ENCODE measurements around the gene RAB17. TPM values are rescaled to one million over a fixed set of nuclear protein-coding genes. Genes with fewer than 3 reads are reported as not detected.

RAB17 gene
- total and polyA plus RNA-seq, 2 of the 8 experiments (the other 6 are each of a cell fraction or from before 2014, with no cell fraction given): 42.6 to 83.4 TPM

DNA sequence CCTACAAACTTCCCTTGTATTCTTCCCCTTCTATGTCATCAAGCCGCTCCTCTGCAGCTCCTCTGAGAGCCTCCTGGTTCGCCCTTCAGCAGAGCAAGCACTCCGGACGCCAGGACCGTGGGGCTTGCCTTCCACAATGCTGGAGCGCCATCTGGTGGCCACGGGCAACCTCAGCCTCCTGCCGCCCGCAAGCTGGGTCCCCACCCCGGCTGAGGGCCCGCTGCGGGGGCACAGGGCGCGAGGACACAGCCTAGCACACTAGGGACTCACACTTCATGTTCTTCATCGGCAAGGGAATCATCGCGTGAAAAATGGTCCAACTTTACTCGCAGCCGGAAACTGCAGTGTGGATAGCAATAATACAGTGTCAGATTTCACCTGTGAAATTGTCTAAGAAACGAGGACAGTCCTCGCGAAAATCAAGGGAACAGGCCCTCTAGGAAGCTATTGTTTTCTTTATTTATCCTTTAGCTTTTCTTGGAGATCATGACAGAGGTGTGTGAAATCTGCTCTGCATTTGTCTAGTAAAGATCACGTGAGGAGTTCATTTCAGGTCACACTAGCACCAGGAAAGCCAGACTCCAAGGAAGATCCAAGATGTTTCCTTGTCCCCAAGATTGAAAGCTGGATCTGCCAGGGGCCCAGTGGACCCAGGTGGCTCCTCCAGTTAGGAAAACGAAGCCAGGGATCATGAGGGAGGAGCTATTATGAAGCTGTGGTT lies 18.4 kb downstream of the RAB17 start:
- no peak overlapping the region for H3K18ac ChIP-seq (ENCODE audit: extremely low read depth, low read length)
- H3K4me3 ChIP-seq (ENCODE audit: extremely low read depth in 1 of 4, insufficient read depth in 2 of 4, low read depth in 3 of 4, low read length in 4 of 4): no peak overlapping the region
- no peaks in the 10 kb centered on the region for H3K79me1 ChIP-seq (ENCODE audit: low read depth, low read length)
- no peak overlapping the region for H3K4ac ChIP-seq (replicated peaks; ENCODE audit: insufficient read length, low read depth, low read length)
- POLR2A ChIA-PET (ENCODE audit: partially characterized antibody): interaction anchor here (0.6 to 4.1 kb wide), 12 partner anchors 11 to 160 kb away, joined by 3 to 27 read pairs (median 4); partner anchors contain the start of gene RAB17
- no peak overlapping the region for H2BK120ac ChIP-seq (replicated peaks; ENCODE audit: low read depth, low read length)
- no peak overlapping the region for H3K9ac ChIP-seq (replicated peaks in 1 of 4; ENCODE audit: extremely low read depth in 1 of 4, low read depth in 3 of 4, low read length in 3 of 4)
- peaks cover 0 to 3% (median 1%) of the 10 kb centered on the region in 4 experiments; a peak in 1 of 8 replicates for H3K36me3 ChIP-seq (ENCODE audit: control insufficient read depth in 2 of 4, insufficient read depth in 4 of 4, low read length in 3 of 4)
- H4K5ac ChIP-seq (ENCODE audit: insufficient read length, low read depth, low read length): no peak overlapping the region
- no peak overlapping the region for H3K27ac ChIP-seq (ENCODE audit: low read depth, low read length)
- peak overlapping the region; percentile 15 for H4K91ac ChIP-seq (replicated peaks; ENCODE audit: insufficient read length, low read length)
- no peaks in the 10 kb centered on the region for H3K23me2 ChIP-seq (ENCODE audit: low read depth, low read length)
- no peaks in the 10 kb centered on the region for H3K27me3 ChIP-seq (replicated peaks in 1 of 4; ENCODE audit: control insufficient read depth in 3 of 4, extremely low read depth in 1 of 4, insufficient read depth in 3 of 4, low read length in 3 of 4)
- 0 out of 2 replicates have a peak overlapping the region, but pooled peaks have one; percentile 26 for H2AK5ac ChIP-seq (ENCODE audit: low read depth, low read length)
- no peak overlapping the region for H2BK5ac ChIP-seq (ENCODE audit: low read depth, low read length)
- peaks cover 0 to 8% (median 4%) of the 10 kb centered on the region in 4 experiments; a peak in 3 of 7 replicates for H3K4me1 ChIP-seq (replicated peaks in 1 of 4; ENCODE audit: control insufficient read depth in 3 of 4, insufficient read depth in 4 of 4, low read length in 3 of 4)
- no peak overlapping the region for H2BK20ac ChIP-seq (ENCODE audit: low read length)
- CTCF ChIA-PET (ENCODE audit: partially characterized antibody): interaction anchor here (0.6 to 8.1 kb wide), 79 partner anchors 8 to 536 kb away, joined by 3 to 107 read pairs (median 5); partner anchors contain the start of genes COL6A3 and RAB17
- DNase-seq (ENCODE audit: low read depth in 1 of 2, low spot score in 2 of 2) (peak; percentile 83 to 98), FAIRE-seq (peak; percentile 63)
- H2BK12ac ChIP-seq (ENCODE audit: low read depth, low read length): no peak overlapping the region
- peak overlapping the region; percentile 82; the same call in 1 of the 2 replicates for H2BK15ac ChIP-seq (ENCODE audit: low read length)
- H4K20me1 ChIP-seq (replicated peaks in 1 of 2; ENCODE audit: control insufficient read depth in 1 of 2, insufficient read depth in 2 of 2, low read length in 2 of 2): no peaks in the 10 kb centered on the region
- no peaks in the 10 kb centered on the region for H3K79me2 ChIP-seq (ENCODE audit: control insufficient read depth in 1 of 2, insufficient read depth in 2 of 2, low read length in 2 of 2)
- no peak overlapping the region for H4K8ac ChIP-seq (ENCODE audit: extremely low read depth, insufficient read depth, low read length)
- 36% methylated on average over 24 of the region's 24 CpGs; no CpG with 5 or more reads in 1 of the 2 experiments for WGBS, 2 experiments (ENCODE audit: extremely low coverage in 1 of 2, insufficient coverage in 1 of 2, insufficient read length in 1 of 2, insufficient replicate concordance in 2 of 2, low coverage in 1 of 2, low lambda C conversion rate in 2 of 2, missing lambda C conversion rate in 1 of 2)
- H2AFZ ChIP-seq (ENCODE audit: low read length): peak overlapping the region; percentile 71; the same call in 1 of the 2 replicates
- H3K56ac ChIP-seq (replicated peaks; ENCODE audit: insufficient read length, low read depth, low read length): no peak overlapping the region
- H3K4me2 ChIP-seq (ENCODE audit: insufficient read depth in 1 of 2, low read depth in 2 of 2, low read length in 2 of 2): 0 out of 4 replicates have a peak overlapping the region, but pooled peaks of 1 of the 2 experiments have one; percentile 7
- no peak overlapping the region for H3K14ac ChIP-seq (ENCODE audit: insufficient read length)
- H3K9me3 ChIP-seq (ENCODE audit: insufficient read depth in 2 of 2, low read depth in 1 of 2, low read length in 1 of 2): no peaks in the 10 kb centered on the region
- no peak overlapping the region for H3K23ac ChIP-seq (ENCODE audit: insufficient read length)
- 0 out of 3 replicates have a peak, but pooled peaks of 1 of the 2 experiments have one; percentile 14 for TF ChIP-seq EP300 (IDR thresholded peaks at IDR 0.05; ENCODE audit: borderline replicate concordance in 1 of 2, low read depth in 2 of 2, low read length in 2 of 2)
- TF ChIP-seq, protein P1, sequence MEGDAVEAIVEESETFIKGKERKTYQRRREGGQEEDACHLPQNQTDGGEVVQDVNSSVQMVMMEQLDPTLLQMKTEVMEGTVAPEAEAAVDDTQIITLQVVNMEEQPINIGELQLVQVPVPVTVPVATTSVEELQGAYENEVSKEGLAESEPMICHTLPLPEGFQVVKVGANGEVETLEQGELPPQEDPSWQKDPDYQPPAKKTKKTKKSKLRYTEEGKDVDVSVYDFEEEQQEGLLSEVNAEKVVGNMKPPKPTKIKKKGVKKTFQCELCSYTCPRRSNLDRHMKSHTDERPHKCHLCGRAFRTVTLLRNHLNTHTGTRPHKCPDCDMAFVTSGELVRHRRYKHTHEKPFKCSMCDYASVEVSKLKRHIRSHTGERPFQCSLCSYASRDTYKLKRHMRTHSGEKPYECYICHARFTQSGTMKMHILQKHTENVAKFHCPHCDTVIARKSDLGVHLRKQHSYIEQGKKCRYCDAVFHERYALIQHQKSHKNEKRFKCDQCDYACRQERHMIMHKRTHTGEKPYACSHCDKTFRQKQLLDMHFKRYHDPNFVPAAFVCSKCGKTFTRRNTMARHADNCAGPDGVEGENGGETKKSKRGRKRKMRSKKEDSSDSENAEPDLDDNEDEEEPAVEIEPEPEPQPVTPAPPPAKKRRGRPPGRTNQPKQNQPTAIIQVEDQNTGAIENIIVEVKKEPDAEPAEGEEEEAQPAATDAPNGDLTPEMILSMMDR (IDR thresholded peaks at IDR 0.05; ENCODE audit: control extremely low read depth in 1 of 3, insufficient read depth in 1 of 3, low read depth in 1 of 3, low read length in 3 of 3): peak; percentile 98 to 99 (median 98)
- no peak for TF ChIP-seq POLR2A (IDR thresholded peaks at IDR 0.05; ENCODE audit: control extremely low read depth in 1 of 2, low read depth in 2 of 2, low read length in 2 of 2)
- peak; percentile 74 for TF ChIP-seq GABPA (IDR thresholded peaks at IDR 0.05; ENCODE audit: borderline replicate concordance, insufficient read depth, low read length)
- peak; percentile 99 to 100 for TF ChIP-seq RAD21 (IDR thresholded peaks at IDR 0.05 in 1 of 2, conservative IDR thresholded peaks at IDR 0.05 in 1 of 2; ENCODE audit: low read depth in 2 of 2, low read length in 2 of 2)
- no peak for TF ChIP-seq TBP (IDR thresholded peaks at IDR 0.05; ENCODE audit: low read depth, low read length)
- TF ChIP-seq BACH1 (IDR thresholded peaks at IDR 0.05; ENCODE audit: low read length): peak; percentile 49; the same call in 1 of the 2 replicates

All from H1 (cell line).